Sciatic nerve (tissue), 2 donors: Measurements from ENCODE around the gene ZNF423. TPM values are rescaled to one million over a fixed set of nuclear protein-coding genes. Genes with fewer than 3 reads are reported as not detected.
A peak's percentile ranks its signal among the peaks of the same experiment; 100 is the strongest.

Experiments used
- ATAC-seq: fragments of 200-7000 bp; cut with Tn5 transposase; one replicate; pipeline ENCODE4 v1.9.1; 2020; ENCODE audit warnings: mild to moderate bottlenecking, moderate library complexity
- DNase-seq: peaks from one replicate; pipeline ENCODE4 v3.0.0-alpha.2; 2020; ENCODE audit warnings: low spot score
- intact Hi-C: fragments of 100-400 bp; cut with DNase I; formaldehyde crosslinking; loops from one replicate; pipeline ENCODE4 v1.14.2; 2022
- total RNA-seq: library from RNA; stranded (reverse); fragmentation: NEBNext Ultra II Directional; extraction: Animal tissue kit (Norgen Biotek cat#: 25700); gene quantifications from one replicate; pipeline ENCODE4 v1.2.1, GENCODE V29; 2021
- donor health status: DM: no; HTN: no; CAD: no.
- donor health status: DM: no; HTN: no; CAD: no.

The ZNF423 gene
- total RNA-seq, 1 donor from 2014 or later = 25.3 TPM

DNA sequence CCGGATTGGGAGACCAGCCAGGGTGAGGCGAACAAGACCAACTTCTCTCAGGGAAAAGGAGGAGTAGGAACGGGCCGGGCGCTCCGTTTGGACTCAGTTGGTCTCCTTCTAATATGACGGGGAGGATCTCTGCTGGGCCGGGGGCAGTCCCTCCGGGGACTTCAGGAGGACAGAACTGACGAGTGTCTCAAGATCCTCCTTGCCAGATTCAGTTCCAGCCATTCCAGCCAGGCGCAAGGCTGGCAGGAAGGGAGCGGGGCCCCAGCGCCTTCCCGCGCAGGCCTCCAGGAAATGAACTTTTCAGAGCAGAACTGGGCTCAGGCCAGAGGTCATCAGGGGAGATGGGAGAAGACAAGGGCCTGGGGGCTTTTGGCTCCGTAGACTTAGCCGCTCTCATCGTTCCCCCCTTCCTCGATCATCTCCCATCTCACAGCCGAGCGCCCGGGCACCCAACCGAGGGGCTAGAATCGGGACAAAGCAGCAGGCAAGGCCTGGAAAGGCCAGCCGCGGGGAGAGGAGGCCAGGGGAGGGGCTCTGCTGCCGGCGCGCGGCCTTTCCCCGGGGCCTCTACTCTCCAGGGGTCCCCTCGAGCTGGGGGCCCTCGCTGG, 1.6 kb downstream of the ZNF423 start:
- ATAC-seq (peak; percentile 14), DNase-seq (no peak)
- intact Hi-C loops = no loop called here

DNA sequence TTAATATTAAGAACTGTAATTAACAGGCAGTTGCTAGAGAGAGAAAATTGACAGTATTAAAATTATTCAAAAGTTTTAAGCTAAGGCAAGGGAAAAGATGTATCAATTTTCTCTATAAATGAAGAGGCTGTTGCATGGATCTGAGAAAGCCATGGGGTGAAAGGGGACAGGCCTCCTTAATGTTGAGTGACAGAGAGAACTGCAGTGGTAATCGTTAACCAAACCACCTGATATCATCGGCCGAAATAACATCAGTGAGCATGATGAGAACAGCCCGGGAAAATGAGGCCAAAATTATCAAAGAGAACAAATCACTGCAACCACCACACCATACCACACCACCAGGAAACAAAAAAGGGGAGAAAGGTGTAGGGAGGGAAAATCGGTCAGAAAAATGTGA, 3.6 kb downstream of the ZNF423 start:
- ATAC-seq = no peak
- intact Hi-C loops = no loop called here
- no peak for DNase-seq

DNA sequence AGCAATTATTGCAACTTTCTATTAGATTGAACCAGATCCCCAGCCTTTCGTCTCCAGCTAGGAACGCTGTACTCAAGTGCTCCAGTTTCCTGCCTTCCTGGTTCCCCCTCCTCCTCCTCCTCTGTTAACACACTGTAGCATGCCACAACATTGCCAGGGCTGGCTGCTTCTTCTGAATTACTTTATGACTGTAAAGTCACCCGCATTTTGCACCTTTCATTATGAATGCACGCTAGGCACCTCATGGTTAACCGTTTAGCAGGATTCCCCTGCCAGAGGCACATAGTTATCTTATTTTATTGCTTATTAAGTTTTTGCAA, 4.5 kb downstream of the ZNF423 start:
- intact Hi-C loops = no loop called here
- DNase-seq (no peak), ATAC-seq (no peak)

DNA sequence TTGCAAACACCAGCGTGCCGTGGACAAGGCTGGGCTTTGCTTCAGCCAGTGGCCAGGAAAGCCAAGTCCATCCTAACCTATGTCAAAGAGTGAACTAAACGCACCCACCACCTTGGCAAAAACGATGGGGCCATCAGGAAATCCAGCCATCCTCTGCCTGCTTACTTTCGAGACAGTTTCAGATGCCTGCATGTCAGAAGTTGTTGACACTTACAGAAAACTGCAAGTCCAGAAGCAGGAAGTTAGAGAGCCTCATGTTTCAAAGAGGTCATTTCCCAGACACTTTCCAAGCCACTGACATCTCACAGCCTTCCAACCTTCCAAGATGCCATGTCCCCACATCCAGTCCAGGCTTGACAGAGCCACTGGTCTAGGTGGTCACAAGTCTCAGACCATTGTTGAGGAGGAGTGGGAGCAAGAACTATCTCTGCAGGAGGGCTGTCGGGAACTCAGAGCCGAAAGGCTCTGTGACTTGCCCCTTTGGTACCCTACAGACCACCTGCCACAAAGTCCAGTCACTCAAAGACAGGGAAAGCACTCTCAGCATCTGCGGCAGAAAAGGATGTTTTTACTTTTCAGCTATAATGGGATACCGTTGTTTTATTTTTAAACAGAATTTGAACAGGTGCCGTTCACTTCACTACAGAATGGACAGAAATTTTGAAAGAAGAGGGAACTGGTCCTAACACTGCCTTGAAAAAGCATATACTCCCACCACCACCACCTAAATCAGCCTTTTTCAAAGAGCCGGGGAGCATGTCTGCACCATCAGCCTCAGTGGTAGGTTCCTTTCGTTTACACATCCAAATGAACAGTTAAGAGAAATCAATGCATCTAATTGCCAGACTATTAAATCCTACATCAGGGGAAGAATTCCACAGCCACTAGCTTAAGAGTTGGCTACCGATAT, 5.1 kb downstream of the ZNF423 start:
- DNase-seq (no peak), ATAC-seq (no peak)
- intact Hi-C loops = no loop called here

DNA sequence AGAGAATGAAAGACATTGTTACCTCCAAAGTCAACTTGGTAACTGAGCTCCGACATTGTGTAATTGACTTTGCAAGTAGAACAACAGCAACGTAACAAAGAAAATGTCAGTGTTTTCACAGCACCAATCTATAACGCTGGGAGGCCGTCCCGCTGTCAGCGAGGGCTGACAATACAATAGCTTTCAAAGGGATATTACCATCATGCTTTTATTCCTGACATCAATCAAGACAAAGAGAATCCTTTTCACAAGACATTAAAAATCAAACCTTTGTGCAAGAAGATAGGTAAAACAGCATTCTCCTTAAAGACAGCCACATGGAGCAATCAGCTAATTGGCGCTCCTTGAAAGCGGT, 6.2 kb downstream of the ZNF423 start:
- DNase-seq = no peak
- intact Hi-C loops = no loop called here

DNA sequence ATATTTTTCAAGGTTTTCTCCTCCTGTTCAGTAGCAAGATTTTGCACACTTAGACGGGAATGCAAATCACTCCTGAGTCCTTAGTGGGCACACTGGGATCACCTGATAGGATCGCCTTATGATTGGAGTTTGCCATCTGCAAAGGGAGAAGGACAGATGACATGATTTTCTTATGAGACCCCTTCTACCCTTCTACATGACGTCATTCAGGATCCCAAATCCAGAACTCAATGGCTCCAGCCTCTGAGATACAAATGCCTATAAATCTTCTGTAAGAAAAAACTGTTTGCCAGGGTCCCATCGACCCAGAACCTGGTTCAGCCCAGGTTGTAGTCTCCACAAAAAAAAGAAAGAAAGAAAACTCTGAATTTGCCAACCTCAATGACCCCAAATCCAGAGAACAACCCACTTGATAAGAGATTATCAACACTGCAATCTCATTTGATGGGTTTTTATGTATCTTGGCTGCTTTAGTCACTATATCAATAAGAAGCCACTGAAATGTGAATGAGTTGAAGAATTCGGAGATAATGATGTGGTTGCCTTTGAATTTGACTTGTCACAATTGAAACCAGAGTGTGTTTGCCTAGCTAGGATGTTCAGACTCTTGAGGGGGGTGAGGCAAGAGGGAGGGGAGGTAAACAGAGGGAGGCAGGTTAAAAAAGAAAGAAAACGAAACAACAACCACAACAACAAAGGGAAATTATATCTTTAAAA, 6.7 kb downstream of the ZNF423 start:
- intact Hi-C loops = no loop called here
- ATAC-seq = no peak
- DNase-seq = no peak

More for the DNA sequence above, 6.2 kb downstream of the ZNF423 start:
- ATAC-seq = no peak

DNA sequence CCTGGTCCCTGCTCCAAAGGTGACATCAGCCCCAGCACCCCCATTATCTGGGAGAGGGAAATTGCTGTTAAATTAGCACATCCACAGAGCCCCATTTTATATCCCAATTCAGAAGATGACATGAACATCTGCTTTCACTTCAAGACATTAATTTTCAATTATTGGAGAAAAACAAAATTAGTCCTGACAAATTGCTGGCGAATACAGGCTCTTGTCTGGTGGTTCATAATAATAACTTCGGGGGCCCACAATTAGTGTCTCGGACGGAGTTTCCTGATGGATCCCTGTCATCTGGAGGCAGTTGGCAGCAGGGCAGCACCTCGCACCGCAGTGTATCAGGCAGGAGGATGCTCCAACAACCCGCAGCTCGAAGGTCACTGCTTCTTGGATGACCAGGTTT, 7.4 kb downstream of the ZNF423 start:
- DNase-seq (no peak), ATAC-seq (no peak)
- intact Hi-C loops = no loop called here

DNA sequence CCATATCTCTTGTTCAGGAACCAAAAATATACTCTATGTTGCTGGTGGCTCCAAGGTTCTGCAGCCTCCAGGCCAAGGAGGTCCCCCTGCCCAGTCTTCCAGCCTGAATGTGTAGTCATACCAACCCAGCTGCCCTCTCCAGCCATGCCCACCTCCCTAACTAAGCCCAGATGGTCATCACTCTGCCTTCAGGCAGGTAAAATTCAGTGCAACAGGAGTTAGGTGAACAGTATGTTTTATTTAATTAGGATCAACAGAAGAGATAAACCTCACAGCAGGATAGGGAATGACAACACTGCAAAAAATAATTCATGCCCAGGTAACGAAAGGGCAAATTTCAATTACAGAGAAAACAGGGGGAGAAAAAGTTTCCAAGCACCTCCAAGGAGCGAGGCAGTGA, 9.1 kb downstream of the ZNF423 start:
- ATAC-seq (no peak), DNase-seq (no peak)
- intact Hi-C loops = no loop called here

DNA sequence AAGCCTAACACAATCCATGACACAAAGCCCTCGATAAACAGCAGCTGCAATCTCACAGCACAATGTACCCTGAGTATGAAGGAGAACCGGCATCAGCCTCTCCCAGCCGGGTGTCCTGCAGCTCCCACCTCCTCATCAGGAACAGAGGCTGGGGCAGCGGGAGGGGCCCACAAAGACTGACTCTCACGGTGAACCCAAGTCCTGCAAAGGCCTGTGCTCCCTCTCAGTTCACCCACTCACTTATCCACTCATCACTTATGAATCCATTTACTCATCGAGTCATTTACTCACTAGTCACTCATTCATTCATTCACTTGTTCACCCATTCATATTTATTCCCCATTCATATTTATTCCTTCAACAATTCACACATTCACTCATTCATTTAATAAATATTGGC, 11.6 kb downstream of the ZNF423 start:
- intact Hi-C loops = no loop called here
- DNase-seq = no peak
- ATAC-seq = no peak

DNA sequence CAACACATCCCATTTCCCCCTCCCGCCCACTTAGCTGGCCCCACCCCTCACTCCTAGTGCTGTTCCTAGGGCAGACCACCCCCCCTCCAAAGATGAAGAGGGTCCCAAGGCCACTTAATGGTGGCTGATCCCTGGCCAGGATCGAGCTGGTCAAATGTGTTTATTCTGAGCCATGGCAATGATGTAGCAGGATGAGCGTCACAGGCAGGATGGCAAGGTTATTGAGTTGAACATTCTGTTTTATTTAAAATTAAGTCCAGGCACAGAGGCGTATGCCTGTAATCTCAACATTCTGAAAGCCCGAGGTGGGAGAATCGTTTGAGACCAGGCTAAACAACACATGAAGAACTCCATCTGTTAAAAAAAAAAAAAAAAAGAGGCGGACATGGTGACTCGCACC, 12.2 kb downstream of the ZNF423 start:
- DNase-seq (no peak), ATAC-seq (no peak)
- intact Hi-C loops = no loop called here

DNA sequence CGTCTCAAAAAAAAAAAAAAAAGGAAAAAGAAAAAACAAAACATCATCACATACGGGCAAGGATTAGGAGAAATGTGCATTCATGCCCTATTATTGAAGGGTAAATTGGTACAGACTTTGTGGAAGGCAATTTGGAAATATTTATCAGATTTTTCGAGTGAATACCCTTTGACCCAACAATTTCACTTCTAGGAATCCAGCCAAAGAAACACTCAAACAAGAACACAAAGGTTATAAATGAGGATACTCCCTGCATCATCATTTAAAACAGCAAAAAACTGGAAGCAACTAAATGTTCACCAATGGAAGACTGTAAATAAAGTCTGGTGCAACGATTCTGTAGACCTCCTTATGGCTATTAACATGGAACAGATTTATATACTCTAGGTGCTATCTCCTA, 12.9 kb downstream of the ZNF423 start:
- ATAC-seq (peak; percentile 57), DNase-seq (no peak)
- intact Hi-C loops = no loop called here

DNA sequence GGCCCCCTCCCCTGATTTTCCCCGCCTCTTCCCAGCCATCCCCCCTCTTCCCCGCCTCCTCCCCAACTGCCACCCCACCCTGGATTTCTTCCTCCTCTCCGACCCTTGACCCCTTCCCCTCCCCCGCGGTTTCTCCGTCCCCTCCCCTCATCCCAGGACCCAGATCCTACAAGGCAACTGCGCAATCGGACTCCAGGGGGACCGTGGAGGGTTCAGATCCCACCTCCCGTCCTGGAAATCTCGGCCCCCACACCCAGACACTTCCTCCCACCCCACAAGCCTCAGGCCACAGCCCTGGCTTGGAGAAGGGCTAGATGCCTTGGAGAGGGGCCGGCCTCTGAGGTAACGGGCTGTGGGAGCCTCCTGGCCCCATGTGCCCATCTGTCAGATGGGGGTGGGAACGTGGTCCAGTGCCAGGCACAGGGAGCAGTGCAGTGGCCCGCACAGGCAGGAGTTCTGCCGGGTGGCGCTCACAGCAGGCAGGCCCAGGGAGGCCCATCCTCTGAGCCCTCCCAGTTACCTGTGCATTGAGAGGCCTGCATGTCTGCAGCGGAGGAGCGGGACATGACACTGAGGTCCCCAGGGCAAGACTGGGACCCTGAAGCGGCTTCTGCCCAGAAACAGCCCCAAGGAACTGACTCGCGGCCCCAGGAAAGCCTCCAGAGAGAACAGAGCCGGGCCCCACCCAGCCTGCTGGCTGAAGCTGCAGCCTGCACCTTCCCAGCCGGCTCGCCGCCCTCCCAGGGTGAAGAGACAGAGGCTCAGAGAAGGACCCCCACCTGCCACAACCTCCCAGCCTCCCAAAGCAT, 16.7 kb downstream of the ZNF423 start:
- DNase-seq = no peak
- intact Hi-C loops = no loop called here
- peak; percentile 20 for ATAC-seq

DNA sequence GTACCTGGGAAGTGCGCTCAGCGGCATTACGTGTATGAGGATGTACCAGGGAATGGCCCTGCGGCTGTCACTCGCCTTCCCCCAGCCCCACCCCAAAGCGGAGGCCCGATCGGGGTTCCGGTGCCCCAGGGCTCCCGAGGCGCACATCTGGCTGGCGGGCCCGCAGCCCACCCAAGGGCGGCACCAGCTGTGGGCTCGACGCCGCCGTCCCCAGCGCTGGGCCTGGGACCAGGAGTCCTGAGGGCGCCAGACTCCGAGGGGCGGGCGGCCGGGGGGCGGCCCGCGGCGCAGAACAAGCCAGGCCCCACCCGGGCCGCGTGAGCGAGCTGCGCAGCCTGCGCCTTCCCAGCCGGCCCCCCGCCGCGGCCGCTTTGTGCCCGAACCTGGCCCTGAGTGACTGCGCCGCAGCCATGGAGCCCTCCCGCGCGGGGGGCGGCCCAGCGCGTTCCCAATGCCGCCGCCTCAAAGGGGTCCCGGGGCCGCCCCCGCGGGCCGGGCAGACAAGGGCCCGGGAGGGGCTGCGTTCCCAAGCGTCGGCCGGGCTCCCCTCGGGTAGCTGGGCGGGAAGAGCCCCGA, 17.4 kb downstream of the ZNF423 start:
- DNase-seq (no peak), ATAC-seq (no peak)
- intact Hi-C loops = no loop called here

DNA sequence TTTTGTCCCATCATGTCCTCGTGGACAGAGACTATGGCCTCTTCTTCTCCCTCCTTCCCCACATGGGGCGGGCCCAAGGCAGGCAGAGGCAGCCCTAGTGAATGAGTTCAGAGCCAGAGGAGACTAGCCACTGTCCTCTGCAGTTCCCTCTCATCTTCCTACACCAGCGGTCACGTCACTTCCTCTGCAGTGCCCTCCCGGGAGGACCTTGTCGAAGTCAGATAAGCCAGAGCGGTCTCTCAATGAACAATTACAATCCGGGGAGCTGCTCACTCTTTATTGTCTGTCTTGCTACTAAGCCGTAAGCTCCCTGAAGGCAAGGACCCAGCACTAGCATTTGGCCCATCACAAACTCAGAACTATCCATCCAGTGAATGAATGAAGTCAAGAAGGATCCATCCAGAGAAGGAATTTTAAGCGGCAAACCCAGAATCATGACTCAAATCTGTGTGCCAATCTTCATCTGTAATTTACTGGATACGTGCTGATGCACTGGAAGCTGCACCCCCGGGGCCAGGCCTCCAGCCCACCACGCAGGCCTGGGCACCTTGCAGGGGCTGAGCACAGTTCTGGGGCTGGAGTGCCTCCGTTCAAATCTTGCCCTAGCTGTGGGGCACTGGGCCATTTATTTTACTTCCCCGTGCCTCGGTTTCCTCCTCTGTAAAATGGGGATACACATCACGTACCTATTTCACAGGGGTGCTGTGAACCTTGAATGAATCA, 18.1 kb downstream of the ZNF423 start:
- intact Hi-C loops = no loop called here
- DNase-seq = no peak
- ATAC-seq = peak; percentile 18

DNA sequence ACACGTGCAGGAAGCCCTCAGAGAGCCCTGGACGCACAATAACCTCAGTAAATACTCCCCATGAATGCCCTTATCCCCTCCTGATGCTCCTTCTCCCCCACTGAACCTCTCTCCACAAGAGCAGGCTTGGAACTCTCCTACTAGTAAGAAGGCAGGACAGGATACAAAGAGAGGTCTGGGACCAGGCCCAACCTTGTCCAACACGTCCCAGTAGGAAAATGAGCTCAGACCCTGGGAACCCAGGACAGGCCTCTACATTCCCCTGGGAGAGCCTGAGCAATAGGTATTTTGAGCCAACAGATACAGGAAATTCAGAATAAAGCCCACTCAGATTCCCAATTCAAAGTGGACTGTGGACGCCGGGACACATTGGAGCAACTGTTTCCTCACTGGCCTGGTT, 19.2 kb downstream of the ZNF423 start:
- intact Hi-C loops = no loop called here
- DNase-seq (no peak), ATAC-seq (no peak)

DNA sequence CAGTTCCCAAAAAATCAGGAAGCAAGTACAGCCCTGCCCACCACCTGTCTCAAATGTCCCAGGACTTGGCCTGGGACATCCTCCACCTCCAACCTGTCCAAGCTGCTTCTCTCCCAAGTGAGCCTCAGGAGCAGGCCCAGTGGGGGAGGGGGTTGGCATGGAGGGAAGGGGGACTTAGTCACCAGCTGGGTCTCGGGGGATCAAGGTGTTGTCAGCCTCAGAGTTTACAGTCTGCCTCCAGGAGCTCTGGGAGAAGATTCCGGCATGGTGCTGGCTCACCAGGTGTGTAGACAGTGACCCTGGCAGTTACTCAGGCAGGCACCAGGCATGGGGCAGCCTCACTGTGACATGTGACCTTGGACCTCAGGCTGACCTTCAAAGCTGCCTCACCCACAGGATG, 19.7 kb downstream of the ZNF423 start:
- DNase-seq (no peak), ATAC-seq (no peak)
- intact Hi-C loops = no loop called here

DNA sequence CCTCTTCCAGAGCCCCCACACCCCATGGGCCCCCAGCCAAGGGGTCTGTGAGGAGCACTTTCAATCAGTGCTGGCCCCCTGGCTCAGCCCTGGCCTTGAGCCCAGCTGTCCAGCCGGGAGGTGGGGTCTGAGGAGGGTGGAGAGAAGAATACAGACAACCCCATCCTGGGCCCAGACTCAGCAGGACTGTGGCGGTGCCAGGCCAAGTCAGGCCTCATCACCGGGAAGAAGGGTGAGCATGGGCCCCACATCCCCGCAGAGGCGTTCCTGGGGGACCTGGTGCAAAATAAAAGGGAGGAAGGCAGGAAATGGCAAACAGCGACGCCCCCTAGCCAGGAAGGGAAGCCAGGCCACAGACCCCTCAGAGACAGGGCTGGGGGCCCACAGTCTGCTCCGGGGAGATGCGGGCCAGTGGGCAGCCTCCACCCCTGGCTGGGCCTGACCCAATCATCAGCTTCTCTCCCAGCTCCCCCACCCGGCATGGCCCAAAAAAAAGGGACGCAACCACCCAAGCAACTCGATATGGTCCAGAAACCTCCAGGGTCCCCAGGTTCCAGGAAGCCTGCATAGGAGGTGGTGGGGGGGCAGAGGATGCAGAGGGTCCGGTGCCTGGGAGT, 20.6 kb downstream of the ZNF423 start:
- no peak for ATAC-seq
- intact Hi-C loops = no loop called here
- DNase-seq = peak; percentile 64

DNA sequence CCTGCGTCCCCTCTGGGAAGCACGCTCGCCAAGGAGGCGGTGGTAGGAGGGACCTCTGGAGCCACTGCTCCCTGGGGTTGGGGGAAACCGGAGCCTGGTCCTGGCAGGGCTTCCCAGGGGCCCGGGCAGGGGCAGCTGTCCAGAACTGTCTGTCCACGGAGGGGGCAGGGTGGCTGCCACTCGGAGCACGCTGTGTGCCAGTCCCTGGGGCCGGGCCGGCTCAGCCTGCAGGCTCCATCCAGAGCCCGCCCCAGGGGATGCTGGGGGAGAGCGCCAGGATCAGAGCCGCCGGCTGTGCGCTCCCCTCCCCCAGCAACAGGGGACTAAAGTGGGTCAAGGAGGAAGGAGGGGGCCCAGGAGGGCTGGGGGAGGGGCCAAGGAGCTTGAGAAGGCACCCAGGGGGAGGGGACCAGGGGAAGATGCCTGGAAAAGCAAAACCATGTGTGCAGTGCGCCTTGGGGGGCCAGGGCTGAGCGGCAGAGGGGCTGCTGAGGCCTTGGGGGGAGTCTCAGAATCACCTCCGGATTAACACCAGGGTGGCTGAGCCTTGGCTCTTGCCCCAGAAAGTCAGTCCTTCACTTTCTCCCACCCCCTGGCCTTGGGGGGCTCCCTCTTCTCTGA, 21.3 kb downstream of the ZNF423 start:
- ATAC-seq (peak; percentile 27), DNase-seq (peak; percentile 70)
- intact Hi-C loops = no loop called here
